A549 (cell line): ENCODE measurements around the gene FILIP1L. TPM values are rescaled to one million over a fixed set of nuclear protein-coding genes. Genes with fewer than 3 reads are reported as not detected.

ENCODE experiments used
- ATAC-seq, 2 experiments: fragments of 200-7000 bp in 1 of 2; fragments of >200 bp in 1 of 2; cut with Nextera tagmentation in 1 of 2; cut with Tn5 transposase in 1 of 2; 3 replicates each; pipeline versions ENCODE4 v1.8.0 to v1.9.1; 2018 to 2020; ENCODE audit warnings: mild to moderate bottlenecking in 1 of 2, moderate library complexity in 1 of 2
- CTCF ChIA-PET: fragments of 300-600 bp; sonication (Branson Sonifier 250); formaldehyde crosslinking; extraction: SDS; loops from one replicate; lab custom pipeline; 2021; ENCODE audit warnings: antibody characterized with exemption, inconsistent platforms; lab: Yijun Ruan, JAX
- POLR2A ChIA-PET: fragments of 350-600 bp; formaldehyde crosslinking; extraction: SDS; loops from one replicate; lab custom pipeline; 2021; ENCODE audit warnings: antibody characterized with exemption, inconsistent platforms; lab: Yijun Ruan, JAX
- DNase-seq, 2 experiments: peaks; one replicate each; pipeline versions ENCODE4 v3.0.0 to v3.0.0-alpha.2; 2011 to 2016; ENCODE audit warnings: low read depth in 1 of 2, low spot score in 1 of 2
- FAIRE-seq: peaks from 2 replicates; lab custom pipeline; 2011; peaks lifted over from hg19 to GRCh38; lab: Jason Lieb, UNC
- H3K27ac ChIP-seq, 2 experiments: fragments of >200 bp; sonication (Bioruptor Twin); formaldehyde crosslinking; 3 replicates each; pipeline ENCODE4 v1.5.1; 2016 to 2017
- H3K4me1 ChIP-seq: fragments of >200 bp; sonication (Bioruptor Twin); formaldehyde crosslinking; 3 replicates; pipeline ENCODE4 v1.6.1; 2016
- H3K4me2 ChIP-seq: fragments of >200 bp; sonication (Bioruptor Twin); formaldehyde crosslinking; 3 replicates; pipeline ENCODE4 v1.6.1; 2016
- H3K4me3 ChIP-seq: fragments of >200 bp; sonication (Bioruptor Twin); formaldehyde crosslinking; 3 replicates; pipeline ENCODE4 v1.5.1; 2016
- H3K9me3 ChIP-seq: fragments of >200 bp; sonication (Bioruptor Twin); formaldehyde crosslinking; 3 replicates; pipeline ENCODE4 v1.6.1; 2016
- BHLHE40 ChIP-seq: IDR thresholded peaks from 2 replicates; pipeline ENCODE4 v1.6.1; 2012; ENCODE audit warnings: low read depth, low read length, inconsistent platforms
- CBX8 ChIP-seq: fragments of 200-600 bp; sonication (generic); IDR thresholded peaks from 2 replicates; pipeline ENCODE4 v1.6.1; 2016
- CHD2 ChIP-seq: fragments of 150-350 bp; IDR thresholded peaks from 2 replicates; pipeline ENCODE4 v1.6.1; 2014; ENCODE audit warnings: low read length; ENCODE audit not compliant: partially characterized antibody
- ESRRA ChIP-seq: fragments of 150-350 bp; IDR thresholded peaks from 2 replicates; pipeline ENCODE4 v1.6.1; 2014; ENCODE audit warnings: mild to moderate bottlenecking, low read length, borderline replicate concordance
- FOSB ChIP-seq: fragments of 250-450 bp; sonication (Bioruptor Pico); IDR thresholded peaks from 2 replicates; pipeline ENCODE4 v1.5.0; 2020; ENCODE audit warnings: mild to moderate bottlenecking, moderate library complexity
- FOSL2 ChIP-seq, 2 experiments: fragments of 450-650 bp in 1 of 2; fragments of >200 bp in 1 of 2; sonication (Bioruptor Twin) in 1 of 2; formaldehyde crosslinking; IDR thresholded peaks; 2 replicates each; pipeline versions ENCODE4 v1.5.0 to v1.6.1; 2016 to 2020; ENCODE audit warnings: mild to moderate bottlenecking in 1 of 2, moderate library complexity in 1 of 2
- GATA3 ChIP-seq: IDR thresholded peaks from 2 replicates; pipeline ENCODE4 v1.6.1; 2012; ENCODE audit warnings: borderline replicate concordance
- HES2 ChIP-seq: fragments of >200 bp; sonication (Bioruptor Twin); formaldehyde crosslinking; IDR thresholded peaks from 2 replicates; pipeline ENCODE4 v1.6.1; 2016
- JUN ChIP-seq, 2 experiments: fragments of >200 bp; sonication (Bioruptor Twin); formaldehyde crosslinking; IDR thresholded peaks; 2 replicates in 1 of 2; 3 replicates in 1 of 2; pipeline ENCODE4 v1.6.1; 2016 to 2017
- KDM5A ChIP-seq: fragments of 200-600 bp; sonication (generic); IDR thresholded peaks from 2 replicates; pipeline ENCODE4 v1.6.1; 2016; ENCODE audit warnings: antibody characterized with exemption, mild to moderate bottlenecking
- MAZ ChIP-seq: fragments of 150-350 bp; IDR thresholded peaks from 2 replicates; pipeline ENCODE4 v1.6.1; 2014; ENCODE audit warnings: antibody characterized with exemption, low read depth, low read length, borderline replicate concordance
- MYC ChIP-seq: IDR thresholded peaks from 2 replicates; pipeline ENCODE4 v1.6.1; 2012; ENCODE audit warnings: mild to moderate bottlenecking, inconsistent platforms, low read length, improper control_type of control experiment, borderline replicate concordance
- NFE2L2 ChIP-seq: fragments of 150-350 bp; conservative IDR thresholded peaks from 2 replicates; pipeline ENCODE4 v1.6.1; 2014; ENCODE audit warnings: low read length
- PBX3 ChIP-seq: IDR thresholded peaks from 2 replicates; pipeline ENCODE4 v1.6.1; 2012
- PHF8 ChIP-seq: fragments of 200-600 bp; sonication (generic); IDR thresholded peaks from 2 replicates; pipeline ENCODE4 v1.6.1; 2016; ENCODE audit warnings: low read depth, mild to moderate bottlenecking, antibody characterized with exemption, moderate library complexity, borderline replicate concordance
- POLR2A ChIP-seq: IDR thresholded peaks from 2 replicates; pipeline ENCODE4 v1.6.1; 2012; ENCODE audit warnings: mild to moderate bottlenecking, low read length
- RAD21 ChIP-seq, 2 experiments: fragments of >200 bp in 1 of 2; sonication (Bioruptor Twin) in 1 of 2; formaldehyde crosslinking in 1 of 2; IDR thresholded peaks in 1 of 2; conservative IDR thresholded peaks in 1 of 2; 2 replicates in 1 of 2; 3 replicates in 1 of 2; pipeline ENCODE4 v1.6.1; 2012 to 2018; ENCODE audit warnings: inconsistent platforms in 1 of 2
- RARB ChIP-seq: fragments of 250-450 bp; sonication (Bioruptor Pico); IDR thresholded peaks from 2 replicates; pipeline ENCODE4 v1.8.0; 2021; ENCODE audit warnings: mild to moderate bottlenecking, moderate library complexity
- RNF2 ChIP-seq: fragments of 200-600 bp; sonication (generic); IDR thresholded peaks from 2 replicates; pipeline ENCODE4 v1.6.1; 2016; ENCODE audit warnings: low read depth, mild to moderate bottlenecking, antibody characterized with exemption, moderate library complexity, borderline replicate concordance
- WGBS: methylation state at CpG from one replicate; pipeline ENCODE4 v1.1.6; 2017; ENCODE audit errors: missing lambda C conversion rate; 5-methylcytosine and 5-hydroxymethylcytosine counted together
- polyA plus RNA-seq, 4 experiments: library from polyadenylated mRNA; depleted of rRNA in 3 of 4; stranded (reverse); fragments of >200 nt; fragmentation: RNase III in 1 of 4; extraction: RNeasy Plus Mini Kit Qiagen cat#74134 plus additional on column Dnase treatment in 1 of 4; gene quantifications; 2 replicates in 3 of 4; 3 replicates in 1 of 4; pipeline ENCODE4 v1.2.3, GENCODE V29; 2011 to 2017
- TF ChIP-seq, protein P1 (sequence below): IDR thresholded peaks from 2 replicates; pipeline ENCODE4 v1.6.1; 2012; ENCODE audit warnings: low read depth, borderline replicate concordance
- TF ChIP-seq, protein P2 (sequence below): fragments of 150-350 bp; IDR thresholded peaks from 2 replicates; pipeline ENCODE4 v1.6.1; 2014; ENCODE audit warnings: low read depth, mild to moderate bottlenecking, low read length
- TF ChIP-seq, protein P3 (sequence below): fragments of 250-450 bp; sonication (Bioruptor Pico); IDR thresholded peaks from 2 replicates; pipeline ENCODE4 v1.5.0; 2021; ENCODE audit warnings: mild to moderate bottlenecking, moderate library complexity, borderline replicate concordance
- TF ChIP-seq, protein P4 (sequence below): fragments of 250-450 bp; sonication (Bioruptor Pico); IDR thresholded peaks from 2 replicates; pipeline ENCODE4 v1.5.0; 2020; ENCODE audit warnings: low read depth, mild to moderate bottlenecking, moderate library complexity

FILIP1L gene
- polyA plus RNA-seq, 2 of the 4 experiments (the other 2 are of a cell fraction) = 0.19 to 0.45 TPM

GRCh38 chr3:99943931-99944761, 170.2 kb downstream of the FILIP1L start:
- peaks cover 16% of the 10 kb centered on the region for H3K4me1 ChIP-seq
- TF ChIP-seq PBX3 (no peak), FOSB (CRISPR knock-in tag) (no peak), RNF2 (no peak), RAD21 (conservative IDR thresholded peaks at IDR 0.05 in 1 of 2, IDR thresholded peaks at IDR 0.05 in 1 of 2) (no peak), MAZ (no peak), CHD2 (no peak), POLR2A (no peak), ESRRA (no peak), JUN (IDR thresholded peaks at IDR 0.05) (no peak), BHLHE40 (no peak), RARB (no peak), FOSL2 (IDR thresholded peaks at IDR 0.05) (no peak), FOSL2 (CRISPR knock-in tag; IDR thresholded peaks at IDR 0.05) (no peak), PHF8 (no peak), NFE2L2 (no peak), GATA3 (no peak), HES2 (no peak), MYC (no peak)
- TF ChIP-seq, protein P1, sequence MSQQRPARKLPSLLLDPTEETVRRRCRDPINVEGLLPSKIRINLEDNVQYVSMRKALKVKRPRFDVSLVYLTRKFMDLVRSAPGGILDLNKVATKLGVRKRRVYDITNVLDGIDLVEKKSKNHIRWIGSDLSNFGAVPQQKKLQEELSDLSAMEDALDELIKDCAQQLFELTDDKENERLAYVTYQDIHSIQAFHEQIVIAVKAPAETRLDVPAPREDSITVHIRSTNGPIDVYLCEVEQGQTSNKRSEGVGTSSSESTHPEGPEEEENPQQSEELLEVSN = no peak
- TF ChIP-seq, protein P2, sequence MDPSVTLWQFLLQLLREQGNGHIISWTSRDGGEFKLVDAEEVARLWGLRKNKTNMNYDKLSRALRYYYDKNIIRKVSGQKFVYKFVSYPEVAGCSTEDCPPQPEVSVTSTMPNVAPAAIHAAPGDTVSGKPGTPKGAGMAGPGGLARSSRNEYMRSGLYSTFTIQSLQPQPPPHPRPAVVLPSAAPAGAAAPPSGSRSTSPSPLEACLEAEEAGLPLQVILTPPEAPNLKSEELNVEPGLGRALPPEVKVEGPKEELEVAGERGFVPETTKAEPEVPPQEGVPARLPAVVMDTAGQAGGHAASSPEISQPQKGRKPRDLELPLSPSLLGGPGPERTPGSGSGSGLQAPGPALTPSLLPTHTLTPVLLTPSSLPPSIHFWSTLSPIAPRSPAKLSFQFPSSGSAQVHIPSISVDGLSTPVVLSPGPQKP = no peak
- TF ChIP-seq, protein P3, sequence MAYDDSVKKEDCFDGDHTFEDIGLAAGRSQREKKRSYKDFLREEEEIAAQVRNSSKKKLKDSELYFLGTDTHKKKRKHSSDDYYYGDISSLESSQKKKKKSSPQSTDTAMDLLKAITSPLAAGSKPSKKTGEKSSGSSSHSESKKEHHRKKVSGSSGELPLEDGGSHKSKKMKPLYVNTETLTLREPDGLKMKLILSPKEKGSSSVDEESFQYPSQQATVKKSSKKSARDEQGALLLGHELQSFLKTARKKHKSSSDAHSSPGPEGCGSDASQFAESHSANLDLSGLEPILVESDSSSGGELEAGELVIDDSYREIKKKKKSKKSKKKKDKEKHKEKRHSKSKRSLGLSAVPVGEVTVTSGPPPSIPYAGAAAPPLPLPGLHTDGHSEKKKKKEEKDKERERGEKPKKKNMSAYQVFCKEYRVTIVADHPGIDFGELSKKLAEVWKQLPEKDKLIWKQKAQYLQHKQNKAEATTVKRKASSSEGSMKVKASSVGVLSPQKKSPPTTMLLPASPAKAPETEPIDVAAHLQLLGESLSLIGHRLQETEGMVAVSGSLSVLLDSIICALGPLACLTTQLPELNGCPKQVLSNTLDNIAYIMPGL (CRISPR knock-in tag) = no peak
- TF ChIP-seq, all 56 proteins: peak for 0
- CTCF ChIA-PET = interaction anchor here (1.7 kb wide), 1 partner anchor 101 kb away, joined by 5 read pairs; no protein-coding TSS in a partner anchor
- no peak for FAIRE-seq
- Histone ChIP-seq H3K9me3 (no peaks in the 10 kb centered on the region), H3K27ac (no peak overlapping the region), H3K4me2 (no peak overlapping the region), H3K4me3 (no peak overlapping the region)
- WGBS = 82% methylated on average over 4 of the region's 4 CpGs
- POLR2A ChIA-PET = no interaction called here
- no peak for DNase-seq
- no peak for ATAC-seq

DNA sequence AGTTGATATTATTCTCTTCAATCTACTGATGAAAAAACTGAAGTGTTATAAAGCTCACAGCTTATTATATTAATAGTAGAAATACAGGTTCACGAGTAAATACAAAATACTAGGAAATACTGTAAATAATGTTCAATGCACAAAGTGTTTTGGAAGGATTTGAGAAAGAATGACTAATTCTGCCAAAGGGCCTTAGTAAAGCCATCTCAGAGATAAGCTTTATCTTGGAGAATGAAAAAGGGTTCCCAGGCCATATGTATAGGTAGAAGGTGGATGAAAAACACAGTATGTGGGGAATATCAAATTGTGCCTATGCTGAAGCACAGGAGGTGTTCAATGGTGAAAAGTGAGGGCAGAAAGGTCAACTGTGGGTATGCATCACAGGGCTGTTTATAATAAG, 173.1 kb downstream of the FILIP1L start:
- no peak for ATAC-seq
- ChIA-PET CTCF (interaction anchor here (1.0 kb wide), 1 partner anchor 15 kb away, joined by 4 read pairs; no protein-coding TSS in a partner anchor), POLR2A (no interaction called here)
- H3K4me3 ChIP-seq = no peak overlapping the region
- no peak overlapping the region for H3K4me2 ChIP-seq
- H3K4me1 ChIP-seq = peaks cover 11% of the 10 kb centered on the region; the same call in 1 of the 3 replicates
- WGBS = 90% methylated on average over 1 of the region's 1 CpG
- DNase-seq = no peak
- no peaks in the 10 kb centered on the region for H3K9me3 ChIP-seq
- TF ChIP-seq BHLHE40 = no peak
- TF ChIP-seq CBX8 = no peak
- TF ChIP-seq, protein P4, sequence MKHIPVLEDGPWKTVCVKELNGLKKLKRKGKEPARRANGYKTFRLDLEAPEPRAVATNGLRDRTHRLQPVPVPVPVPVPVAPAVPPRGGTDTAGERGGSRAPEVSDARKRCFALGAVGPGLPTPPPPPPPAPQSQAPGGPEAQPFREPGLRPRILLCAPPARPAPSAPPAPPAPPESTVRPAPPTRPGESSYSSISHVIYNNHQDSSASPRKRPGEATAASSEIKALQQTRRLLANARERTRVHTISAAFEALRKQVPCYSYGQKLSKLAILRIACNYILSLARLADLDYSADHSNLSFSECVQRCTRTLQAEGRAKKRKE (CRISPR knock-in tag) = no peak
- TF ChIP-seq KDM5A = no peak
- TF ChIP-seq, protein P1 = no peak
- TF ChIP-seq MAZ = no peak
- no peak for FAIRE-seq
- H3K27ac ChIP-seq = no peak overlapping the region
